Measurements from ENCODE around the gene GRK1.
"Not testable (repeated sequence)": the region's sequence is repeated elsewhere in the genome, so short reads cannot be mapped to it uniquely, and the experiment has no call there.

Gene GRK1

DNA sequence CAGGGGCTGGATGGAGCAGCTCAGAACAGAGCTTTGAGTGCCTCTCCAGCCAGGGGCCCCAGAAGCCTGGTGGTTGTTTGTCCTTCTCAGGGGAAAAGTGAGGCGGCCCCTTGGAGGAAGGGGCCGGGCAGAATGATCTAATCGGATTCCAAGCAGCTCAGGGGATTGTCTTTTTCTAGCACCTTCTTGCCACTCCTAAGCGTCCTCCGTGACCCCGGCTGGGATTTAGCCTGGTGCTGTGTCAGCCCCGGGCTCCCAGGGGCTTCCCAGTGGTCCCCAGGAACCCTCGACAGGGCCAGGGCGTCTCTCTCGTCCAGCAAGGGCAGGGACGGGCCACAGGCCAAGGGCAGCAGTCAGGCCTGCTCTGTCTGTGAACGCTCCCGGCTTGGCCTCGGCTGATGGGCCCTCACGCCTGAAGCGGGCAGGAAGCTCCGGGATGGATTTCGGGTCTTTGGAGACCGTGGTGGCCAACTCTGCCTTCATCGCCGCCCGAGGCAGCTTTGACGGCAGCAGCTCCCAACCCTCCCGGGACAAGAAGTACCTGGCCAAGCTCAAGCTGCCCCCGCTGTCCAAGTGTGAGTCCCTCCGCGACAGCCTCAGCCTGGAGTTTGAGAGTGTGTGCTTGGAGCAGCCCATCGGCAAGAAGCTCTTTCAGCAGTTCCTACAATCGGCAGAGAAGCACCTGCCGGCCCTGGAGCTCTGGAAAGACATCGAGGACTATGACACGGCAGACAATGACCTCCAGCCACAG lies at the start of gene GRK1:
Gene GRK1, plus strand, starts transcription at position 269 of the 751 bp plus-strand sequence. Its CDS starts 168 bp downstream, at position 437.
- DNase-seq, result no peak

DNA sequence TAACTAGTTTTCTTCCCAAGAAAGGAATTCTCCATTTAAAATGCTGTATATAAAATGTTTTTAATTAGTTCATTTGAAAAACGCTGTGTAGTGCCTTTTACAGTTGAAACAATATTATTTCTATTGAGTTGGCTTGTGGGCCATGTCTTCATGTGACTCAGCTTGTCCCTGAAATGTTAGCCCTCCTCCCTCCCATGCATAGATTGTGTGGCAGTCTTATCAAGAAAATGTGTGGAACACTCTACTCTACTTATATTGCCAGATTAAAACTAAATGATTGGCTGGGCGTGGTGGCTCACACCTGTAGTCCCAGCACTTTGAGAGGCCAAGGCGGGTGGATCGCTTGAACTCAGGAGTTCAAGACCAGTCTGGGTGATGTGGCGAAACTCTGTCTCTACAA lies 49.1 kb upstream of the GRK1 start:
- DNase-seq, result no peak

DNA sequence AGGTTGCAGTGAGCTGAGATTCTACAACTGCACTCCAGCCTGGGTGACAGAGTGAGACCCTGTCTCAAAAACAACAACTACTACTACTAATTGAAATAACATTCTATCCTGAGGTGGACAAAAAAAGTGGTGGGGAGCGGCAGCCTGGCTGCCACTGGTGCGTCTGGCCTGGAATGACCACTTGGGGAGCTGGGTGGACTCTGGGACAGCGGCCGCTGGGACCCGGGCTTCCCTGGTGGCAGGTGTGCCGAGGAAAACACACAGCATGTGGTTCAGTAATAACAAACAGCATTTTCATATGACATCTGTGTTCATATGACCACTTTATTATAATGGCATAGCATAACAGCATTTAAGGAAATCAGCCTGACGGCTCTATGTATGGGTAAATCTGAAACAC lies 48.6 kb upstream of the GRK1 start:
- DNase-seq, result no peak

DNA sequence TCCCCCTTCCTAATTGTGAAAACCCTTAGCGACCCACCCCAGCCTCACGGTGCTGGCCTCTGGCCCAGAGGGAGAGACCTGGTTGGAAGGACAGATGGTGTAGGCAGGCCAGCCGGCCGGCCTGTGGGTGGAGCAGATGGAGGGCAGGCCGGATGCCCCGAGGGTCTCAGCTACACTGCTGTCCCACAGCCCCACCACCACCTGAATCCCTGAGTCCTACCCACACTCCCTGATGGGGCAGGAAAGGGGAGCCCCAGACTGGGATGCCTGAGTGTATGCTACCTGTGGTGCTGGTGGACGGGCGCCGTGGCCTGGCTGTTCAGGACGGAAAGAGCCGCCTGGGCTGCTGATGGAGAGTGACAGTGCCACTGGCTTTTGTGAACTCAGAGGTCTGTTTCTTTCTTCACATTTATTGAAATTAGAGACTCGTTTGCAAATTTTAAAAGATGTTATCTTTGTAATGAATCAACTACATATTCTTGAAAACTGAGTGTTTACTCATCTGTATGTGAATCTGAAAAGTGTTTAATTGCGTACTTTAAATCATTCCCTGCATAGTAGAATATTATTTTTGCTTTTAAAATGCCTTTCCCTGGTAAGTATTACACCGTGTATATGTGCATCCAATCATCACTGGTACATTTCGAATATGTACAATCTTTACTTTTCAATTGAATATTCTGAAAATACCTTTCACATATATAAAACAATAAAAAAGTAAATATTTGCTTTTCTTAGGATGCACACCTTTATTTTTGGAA lies 46.8 kb upstream of the GRK1 start:
- DNase-seq, result no peak

DNA sequence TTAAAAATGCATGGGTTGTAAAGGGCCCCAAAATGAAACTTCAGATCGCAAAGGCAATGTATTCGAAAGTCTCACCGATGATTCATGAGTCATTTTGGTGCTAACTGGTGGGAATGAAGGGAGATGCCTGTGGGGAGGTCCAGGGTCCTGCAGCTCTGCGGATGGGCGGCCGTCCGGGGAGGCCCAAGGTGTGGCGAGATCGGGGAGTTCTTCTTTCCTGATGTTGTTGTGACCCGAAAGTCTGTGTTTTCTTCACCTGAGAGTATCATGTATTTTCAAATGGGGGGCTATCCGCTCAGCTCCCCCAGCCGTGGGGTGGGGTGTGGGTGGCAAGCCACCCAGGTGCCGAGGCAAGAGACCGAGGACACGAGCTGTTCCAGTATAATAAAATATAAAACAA lies 46.0 kb upstream of the GRK1 start:
- no peak for DNase-seq

DNA sequence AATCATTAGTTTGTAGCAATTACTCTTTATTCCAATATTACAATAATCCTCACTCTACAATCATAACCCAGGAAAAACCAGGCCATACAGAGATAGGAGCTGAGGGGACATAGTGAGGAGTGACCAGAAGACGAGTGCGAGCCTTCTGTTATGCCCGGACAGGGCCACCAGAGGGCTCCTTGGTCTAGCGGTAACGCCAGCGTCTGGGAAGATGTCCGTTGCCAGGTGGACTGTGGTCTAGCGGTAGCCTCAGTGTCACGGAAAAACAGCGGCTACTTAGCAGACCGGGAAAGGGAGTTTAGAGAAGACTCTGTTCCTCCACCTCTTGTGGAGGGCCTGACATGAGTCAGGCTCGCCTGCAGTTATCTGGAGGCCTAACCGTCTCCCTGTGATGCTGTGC lies 45.5 kb upstream of the GRK1 start:
- DNase-seq, result not testable (repeated sequence)

DNA sequence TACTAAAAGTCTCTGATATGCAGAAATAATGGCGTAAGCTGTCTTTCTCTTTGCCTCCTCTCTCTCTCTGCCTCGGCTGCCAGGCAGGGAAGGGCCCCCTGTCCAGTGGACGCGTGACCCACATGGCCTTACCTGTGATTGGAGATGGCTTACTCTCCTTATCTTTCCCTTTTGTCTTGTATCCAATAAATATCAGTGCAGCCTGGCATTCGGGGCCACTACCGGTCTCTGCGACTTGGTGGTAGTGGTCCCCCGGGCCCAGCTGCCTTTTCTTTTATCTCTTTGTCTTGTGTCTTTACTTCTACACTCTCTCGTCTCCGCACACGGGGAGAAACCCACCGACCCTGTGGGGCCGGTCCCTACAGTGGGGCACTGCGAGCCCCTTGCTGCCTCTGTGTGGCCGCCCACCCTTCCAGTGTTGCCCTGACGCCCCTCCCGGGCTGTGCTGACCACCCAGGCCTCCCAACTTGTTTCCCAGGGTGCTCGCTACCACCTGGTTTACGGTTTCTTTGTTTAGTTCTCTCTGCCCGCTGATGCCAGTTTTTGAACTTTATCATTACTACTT lies 45.0 kb upstream of the GRK1 start:
- DNase-seq, result not testable (repeated sequence)

DNA sequence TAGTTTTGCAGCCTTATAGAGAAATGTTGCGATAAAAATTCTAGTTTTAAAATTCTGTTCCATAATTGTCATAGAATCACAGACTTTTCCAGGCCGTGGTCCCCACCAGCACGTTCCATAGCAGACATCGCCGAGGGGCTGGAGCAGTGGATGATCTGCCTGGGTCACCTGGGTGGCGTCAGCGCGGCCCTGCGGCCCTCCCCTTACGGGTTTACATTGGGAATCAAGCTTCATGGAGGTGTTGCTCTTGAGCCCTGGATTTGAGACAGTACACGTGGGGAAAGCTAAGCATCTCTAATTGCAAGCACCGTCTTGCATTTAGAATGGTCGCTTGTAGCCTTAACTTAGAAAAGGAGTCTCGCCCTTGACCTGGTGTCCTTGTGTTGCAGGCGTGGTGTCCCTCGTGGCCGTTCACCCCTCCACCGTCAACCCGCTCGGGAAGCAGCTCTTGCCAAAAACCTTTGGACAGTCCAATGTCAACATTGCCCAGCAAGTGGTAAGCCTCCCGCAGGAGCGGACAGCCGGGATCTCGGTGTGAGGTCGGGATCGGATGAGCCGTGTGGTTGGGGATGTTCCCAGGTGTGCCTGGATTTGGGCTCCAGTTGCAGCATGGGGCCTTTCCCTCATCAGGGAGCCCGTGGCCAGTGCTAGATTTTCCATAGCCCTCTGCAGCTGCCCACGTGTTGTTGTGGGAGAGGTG lies 44.1 kb upstream of the GRK1 start:
- DNase-seq, result no peak

DNA sequence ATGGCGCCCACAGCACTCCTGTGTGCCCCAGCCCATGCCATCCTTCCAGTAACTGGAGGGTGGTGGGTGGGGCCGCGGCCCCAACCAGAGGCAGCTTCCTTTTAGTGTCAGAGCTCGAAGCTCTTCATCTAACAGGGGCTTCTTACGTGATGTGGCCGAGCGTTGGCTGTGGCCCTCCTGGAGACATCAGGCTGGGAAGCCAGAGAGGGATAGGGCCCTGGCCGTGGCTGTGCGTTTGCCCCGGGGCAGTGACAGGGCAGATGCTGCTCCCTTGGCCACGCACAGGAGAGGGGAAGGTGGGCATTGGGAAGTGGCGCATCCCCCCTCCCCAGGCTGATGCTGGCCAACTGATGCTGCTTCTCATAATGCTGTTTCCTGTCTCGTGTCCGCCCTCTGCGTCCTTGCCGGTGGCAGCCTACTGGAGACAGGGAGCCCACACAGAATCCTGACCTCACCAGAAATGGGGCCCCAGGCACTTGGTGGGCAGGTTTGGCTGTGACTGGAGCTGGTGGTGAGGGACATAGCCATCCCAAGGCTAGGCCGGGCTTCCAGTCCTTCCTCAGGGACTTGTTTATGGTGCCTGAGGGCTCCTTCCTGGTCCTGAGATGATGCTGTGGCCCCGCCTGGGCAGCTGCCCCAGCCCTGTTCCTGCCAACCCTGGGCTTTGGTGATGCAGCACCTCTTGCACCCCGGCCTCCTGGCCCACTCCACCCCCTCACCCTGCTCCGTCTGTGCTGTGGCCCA lies 43.4 kb upstream of the GRK1 start:
- no peak for DNase-seq

DNA sequence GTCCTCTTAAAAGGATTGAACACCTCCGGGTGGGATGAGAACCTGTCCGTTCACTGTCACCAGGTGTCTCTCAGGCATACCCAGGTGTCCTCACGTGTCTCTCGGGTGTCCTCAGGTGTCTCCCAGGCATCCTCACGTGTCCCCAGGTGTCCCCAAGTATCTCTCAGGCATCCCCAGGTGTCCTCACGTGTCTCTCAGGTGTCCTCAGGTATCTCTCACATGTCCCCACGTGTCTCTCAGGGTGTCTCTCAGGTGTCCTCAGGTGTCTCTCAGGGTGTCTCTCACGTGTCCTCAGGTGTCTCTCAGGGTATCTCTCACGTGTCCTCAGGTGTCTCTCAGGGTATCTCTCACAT lies 42.8 kb upstream of the GRK1 start:
- no peak for DNase-seq

DNA sequence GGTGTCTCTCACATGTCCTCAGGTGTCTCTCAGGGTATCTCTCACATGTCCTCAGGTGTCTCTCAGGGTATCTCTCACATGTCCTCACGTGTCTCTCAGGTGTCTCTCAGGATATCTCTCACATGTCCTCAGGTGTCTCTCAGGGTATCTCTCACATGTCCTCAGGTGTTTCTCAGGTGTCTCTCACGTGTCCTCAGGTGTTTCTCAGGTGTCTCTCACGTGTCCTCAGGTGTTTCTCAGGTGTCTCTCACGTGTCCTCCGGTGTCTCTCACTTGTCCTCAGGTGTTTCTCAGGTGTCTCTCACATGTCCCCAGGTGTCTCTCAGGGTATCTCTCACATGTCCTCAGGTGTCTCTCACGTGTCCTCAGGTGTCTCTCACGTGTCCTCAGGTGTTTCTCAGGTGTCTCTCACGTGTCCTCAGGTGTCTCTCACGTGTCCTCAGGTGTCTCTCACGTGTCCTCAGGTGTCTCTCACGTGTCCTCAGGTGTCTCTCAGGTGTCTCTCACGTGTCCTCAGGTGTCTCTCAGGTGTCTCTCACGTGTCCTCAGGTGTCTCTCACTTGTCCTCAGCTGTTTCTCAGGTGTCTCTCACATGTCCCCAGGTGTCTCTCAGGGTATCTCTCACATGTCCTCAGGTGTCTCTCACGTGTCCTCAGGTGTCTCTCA lies 42.2 kb upstream of the GRK1 start:
- not testable (repeated sequence) for DNase-seq

DNA sequence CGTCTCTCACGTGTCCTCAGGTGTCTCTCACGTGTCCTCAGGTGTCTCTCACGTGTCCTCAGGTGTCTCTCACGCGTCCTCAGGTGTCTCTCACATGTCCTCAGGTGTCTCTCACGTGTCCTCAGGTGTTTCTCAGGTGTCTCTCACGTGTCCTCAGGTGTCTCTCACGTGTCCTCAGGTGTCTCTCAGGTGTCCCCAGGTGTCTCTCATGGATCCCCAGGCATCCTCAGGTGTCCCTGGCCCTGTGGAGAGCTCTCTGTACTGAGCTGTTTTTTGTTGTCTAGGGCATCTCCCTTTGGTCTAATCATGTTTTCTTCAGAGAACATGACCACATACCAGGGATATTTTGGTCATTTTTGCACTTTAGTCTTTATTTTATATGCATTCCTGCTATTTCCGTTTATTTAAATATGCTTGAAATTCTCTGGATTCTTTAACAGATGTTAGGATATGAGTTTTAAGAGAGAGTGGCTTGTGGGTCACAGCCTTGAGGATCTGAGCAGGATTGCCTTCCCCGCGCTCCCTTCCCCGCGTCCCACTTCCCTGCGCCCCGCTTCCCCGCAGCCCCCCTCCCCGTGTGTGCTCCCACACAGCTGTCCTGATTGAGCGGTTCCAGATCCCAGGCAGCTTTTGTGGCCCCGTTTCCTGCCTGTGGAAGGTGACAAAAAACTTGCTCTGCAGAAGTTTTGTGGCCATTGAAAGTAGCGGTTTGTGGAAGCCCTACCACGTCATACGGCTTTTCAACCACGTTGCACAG lies 40.9 kb upstream of the GRK1 start:
- no peak for DNase-seq

DNA sequence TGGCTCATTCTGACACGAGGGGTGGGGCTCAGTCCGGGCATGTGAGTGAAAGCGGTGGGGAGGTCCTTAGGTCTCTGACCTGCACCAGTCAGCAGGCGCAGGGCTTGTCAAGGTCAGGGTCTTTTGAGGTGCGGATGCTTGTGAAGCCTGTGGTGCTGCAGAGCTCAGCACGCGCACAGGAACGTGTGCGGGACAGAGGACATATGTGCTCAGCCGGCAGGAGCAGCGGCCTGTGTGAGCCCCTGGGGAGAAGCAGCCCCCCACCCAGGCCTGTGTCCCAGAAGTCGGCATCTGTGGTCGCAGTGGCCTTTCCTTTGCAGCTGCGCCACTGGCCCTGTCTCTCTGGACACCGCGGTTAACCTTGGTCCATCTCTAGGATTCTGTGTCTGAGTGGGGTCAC lies 39.9 kb upstream of the GRK1 start:
- DNase-seq, result no peak

DNA sequence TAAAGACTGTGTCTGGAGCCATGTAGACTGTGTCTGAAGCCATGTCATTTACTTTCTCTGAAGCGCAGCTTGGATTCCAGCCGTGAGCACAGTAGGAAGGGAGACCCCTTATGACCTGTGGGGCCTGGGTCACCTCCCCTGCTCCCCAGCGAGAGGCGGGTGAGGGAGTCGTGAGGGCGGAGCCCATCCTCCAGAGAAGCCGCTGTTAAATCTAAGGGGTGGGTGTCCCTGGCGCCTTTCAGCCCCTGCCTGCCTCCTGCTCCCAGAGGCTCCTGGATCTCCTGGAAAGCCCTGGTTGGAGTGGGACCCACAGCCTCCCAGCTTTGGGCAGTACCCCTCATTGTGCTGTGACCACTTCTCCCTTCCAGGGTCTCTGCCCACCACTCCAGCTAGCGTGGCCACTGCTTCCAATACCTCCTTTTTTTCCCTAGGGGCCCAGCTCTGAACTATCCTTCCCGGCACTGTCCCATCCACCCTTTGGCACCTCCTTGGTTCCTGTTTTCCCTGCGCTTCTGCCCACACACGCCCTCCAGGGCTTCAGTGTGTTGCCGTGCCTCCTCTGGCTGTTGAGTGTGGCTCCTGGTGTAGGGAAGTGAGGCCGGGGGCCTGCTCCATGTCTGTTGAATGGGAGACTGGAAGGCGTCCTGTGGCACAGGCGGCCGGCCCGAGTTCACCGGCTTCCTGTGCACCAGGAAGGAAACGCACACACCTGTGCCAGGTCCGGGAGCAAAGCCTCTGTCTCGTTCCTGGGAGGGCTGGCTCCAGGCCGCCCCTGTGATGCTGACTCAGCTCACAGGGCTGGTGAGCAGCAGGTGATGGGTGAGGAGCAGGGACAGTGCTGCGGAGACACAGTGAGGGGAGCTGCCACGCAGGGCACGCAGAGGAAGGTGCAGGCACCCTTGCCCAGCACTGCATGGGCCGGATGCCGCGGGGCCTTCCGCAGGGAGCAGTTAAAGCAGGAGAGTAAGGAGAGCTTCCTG lies 38.4 kb upstream of the GRK1 start:
- no peak for DNase-seq

DNA sequence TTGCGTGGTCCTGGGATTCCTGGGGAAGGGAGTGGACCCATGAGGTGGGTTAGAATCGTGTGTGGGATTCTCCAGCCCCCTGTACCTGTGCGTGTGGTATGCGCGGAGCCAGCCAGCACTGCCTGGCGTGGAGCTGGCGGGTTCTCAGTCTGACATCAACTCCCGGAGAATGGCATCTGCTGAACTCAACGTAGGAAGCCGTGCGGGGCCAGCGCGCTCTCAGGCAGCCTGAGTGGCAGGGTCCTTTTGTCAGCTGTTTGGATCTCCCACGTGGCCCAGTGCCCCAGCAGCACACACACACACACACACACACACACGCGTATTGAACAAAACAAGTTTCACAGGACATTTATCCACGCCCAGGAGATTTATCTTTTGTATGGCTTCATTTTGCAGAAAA lies 37.2 kb upstream of the GRK1 start:
- DNase-seq, result no peak

DNA sequence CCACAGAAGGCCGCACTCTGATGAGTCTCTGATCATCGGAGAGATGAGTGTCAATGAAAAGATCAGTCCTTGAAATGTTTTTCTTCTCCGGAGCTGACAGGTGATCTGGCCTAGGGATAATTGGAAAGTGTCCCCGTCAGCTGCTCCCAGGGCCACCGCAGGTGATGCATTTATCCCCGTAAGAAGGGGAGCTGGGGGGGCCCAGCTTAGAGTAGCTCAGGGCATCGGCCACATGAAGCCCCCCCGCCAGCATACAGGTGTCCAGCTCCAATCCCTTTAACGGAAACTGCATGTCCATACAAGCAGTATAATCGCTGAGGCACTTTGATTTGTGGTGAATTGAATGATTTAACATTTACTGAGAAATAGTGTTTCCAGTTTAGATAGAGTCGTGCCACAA lies 36.7 kb upstream of the GRK1 start:
- no peak for DNase-seq

DNA sequence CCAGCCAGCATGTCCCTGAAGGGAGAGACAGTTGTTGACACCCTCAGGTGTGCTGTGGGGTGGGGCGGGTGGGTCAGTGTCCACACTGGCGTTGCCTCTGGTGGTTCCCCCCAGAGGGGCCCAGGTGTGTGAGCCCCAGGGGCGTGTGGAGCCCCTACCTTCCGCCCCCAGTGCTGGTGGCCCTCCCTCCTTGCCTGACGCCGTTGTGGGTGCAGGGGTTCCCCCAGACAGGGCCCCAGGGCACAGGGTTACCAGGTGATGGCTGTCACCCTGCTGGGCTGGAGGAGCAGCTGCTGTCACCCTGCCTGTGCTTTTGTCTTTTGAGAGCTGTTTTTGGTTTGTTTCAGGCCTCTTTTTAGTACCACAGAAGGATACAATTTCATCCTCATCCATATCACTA lies 36.2 kb upstream of the GRK1 start:
- DNase-seq, result no peak

DNA sequence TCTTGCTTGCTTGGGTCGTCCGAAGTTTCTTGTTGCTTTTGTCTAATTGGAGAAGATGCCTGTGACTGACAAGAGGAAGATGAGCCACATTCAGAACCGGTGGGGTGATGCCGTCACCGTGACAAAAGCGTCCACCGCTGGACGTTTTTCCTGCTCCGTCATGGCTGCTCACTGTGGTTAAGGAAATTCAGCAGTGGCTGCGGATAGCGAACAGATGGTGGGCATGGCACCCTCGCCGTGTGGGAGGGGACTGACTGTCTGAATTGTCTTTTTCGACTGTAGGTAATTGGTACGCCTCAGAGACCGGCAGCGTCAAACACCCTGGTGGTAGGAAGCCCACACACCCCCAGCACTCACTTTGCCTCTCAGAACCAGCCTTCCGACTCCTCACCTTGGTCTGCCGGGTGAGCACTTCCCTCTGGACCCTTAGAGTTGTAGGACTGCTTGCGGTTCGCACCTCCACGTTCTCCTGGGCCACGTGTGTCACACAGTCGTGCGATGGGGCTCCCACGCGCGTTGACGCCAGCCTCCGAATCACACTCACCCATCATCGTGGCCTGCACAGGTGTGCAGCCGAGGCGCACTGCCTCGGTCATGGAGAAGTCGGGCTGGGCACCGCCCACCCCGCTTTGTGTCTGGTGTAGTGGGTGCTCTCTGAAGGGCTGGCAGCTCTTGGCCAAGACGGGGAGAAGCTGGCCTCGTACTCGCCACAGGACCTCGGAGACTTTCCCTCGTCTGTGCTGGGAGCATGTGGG lies 35.5 kb upstream of the GRK1 start:
- DNase-seq, result no peak

DNA sequence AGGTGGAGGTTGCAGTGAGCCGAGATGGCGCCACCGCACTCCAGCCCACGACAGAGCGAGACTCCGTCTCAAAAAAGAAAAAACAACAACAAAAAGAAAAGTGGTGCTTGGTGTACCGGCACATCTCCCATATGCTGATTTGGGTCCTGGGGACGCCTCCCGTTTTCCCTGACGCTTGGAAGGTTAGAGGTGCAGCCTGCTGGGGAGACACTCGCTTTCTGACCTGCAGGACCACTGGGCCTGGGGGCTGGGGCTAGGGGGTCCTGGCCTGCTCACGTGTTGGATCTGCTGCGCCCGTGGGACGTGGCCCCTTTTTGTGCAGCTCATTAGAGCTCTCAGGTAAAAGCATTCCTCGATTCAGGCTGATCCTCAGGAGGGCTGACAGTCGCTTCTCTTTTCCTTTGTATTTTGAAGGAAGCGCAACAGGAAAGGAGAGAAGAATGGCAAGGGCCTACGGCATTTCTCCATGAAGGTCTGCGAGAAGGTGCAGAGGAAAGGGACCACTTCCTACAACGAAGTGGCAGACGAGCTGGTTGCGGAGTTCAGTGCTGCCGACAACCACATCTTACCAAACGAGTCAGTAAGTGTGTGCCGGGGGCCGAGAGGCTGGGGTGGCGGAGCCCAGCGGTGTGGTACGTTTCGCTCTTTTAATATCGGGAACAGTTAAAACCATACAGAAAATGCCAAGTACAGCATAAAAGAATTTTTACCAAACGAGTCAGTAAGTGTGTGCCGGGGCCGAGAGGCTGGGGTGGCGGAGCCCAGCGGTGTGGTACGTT lies 34.1 kb upstream of the GRK1 start:
- no peak for DNase-seq

Data from NCI-H1105 (cell line).